ENCODE data around the gene MX2. TPM values are rescaled to one million over a fixed set of nuclear protein-coding genes. Genes with fewer than 3 reads are reported as not detected.
"Not testable (repeated sequence)": the region's sequence is repeated elsewhere in the genome, so short reads cannot be mapped to it uniquely, and the experiment has no call there.

Gene MX2
- total and polyA plus RNA-seq, 10 of the 15 experiments (the other 5 are each of a cell fraction or from before 2014, with no cell fraction given): 10.5 to 167 (median 46.1) TPM

DNA sequence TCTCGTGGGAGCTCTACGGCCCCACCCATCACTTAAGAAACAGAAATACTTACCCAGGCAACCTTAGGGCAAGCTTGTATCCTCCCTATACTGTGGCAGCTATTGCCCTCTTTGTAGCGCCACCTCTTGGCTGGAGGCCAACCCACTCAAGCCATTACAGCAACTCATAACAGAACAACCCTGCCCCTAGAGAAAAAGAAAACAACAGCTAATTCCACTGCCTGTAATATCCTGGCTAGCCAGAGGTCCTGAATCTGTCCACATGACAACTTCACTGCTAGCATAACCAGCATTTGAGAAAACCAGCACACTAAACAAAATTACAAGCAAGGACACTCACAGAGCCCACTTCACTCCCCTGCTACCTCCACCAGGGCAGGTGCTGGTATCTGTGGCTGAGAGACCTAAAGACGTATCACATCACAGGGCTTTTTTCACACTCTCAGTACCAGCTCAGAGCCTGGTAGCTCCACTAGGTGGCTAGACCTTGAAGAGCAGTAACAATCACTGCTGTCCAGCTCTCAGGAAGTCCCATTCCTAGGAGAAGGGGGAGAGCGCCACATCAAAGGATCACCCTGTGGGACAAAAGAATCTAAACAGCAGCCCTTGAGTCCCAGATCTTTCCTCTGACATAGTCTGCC is 49.7 kb downstream of the MX2 start (continued):
- TF ChIP-seq, protein P1, sequence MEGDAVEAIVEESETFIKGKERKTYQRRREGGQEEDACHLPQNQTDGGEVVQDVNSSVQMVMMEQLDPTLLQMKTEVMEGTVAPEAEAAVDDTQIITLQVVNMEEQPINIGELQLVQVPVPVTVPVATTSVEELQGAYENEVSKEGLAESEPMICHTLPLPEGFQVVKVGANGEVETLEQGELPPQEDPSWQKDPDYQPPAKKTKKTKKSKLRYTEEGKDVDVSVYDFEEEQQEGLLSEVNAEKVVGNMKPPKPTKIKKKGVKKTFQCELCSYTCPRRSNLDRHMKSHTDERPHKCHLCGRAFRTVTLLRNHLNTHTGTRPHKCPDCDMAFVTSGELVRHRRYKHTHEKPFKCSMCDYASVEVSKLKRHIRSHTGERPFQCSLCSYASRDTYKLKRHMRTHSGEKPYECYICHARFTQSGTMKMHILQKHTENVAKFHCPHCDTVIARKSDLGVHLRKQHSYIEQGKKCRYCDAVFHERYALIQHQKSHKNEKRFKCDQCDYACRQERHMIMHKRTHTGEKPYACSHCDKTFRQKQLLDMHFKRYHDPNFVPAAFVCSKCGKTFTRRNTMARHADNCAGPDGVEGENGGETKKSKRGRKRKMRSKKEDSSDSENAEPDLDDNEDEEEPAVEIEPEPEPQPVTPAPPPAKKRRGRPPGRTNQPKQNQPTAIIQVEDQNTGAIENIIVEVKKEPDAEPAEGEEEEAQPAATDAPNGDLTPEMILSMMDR (IDR thresholded peaks at IDR 0.05 in 2 of 3, conservative IDR thresholded peaks at IDR 0.05 in 1 of 3; ENCODE audit: control insufficient read depth in 2 of 3, extremely low read depth in 1 of 3, insufficient read depth in 1 of 3, low read depth in 3 of 3, low read length in 3 of 3): peak; percentile 14 to 34 (median 19); a peak in 3 of 6 replicates
- TF ChIP-seq SMC3 (IDR thresholded peaks at IDR 0.05; ENCODE audit: borderline replicate concordance, low read length) (0 out of 2 replicates have a peak, but pooled peaks have one; percentile 7), IKZF1 (conservative IDR thresholded peaks at IDR 0.05) (0 out of 2 replicates have a peak, but pooled peaks have one; percentile 18), POLR2AphosphoS5 (IDR thresholded peaks at IDR 0.05; ENCODE audit: low read length) (0 out of 2 replicates have a peak, but pooled peaks have one; percentile 19), MYC (IDR thresholded peaks at IDR 0.05; ENCODE audit: insufficient read depth, insufficient read length, insufficient replicate concordance, low read length, severe bottlenecking) (no peak), PAX5 (IDR thresholded peaks at IDR 0.05; ENCODE audit: borderline replicate concordance, low read depth, low read length) (0 out of 2 replicates have a peak, but pooled peaks have one; percentile 18), ZNF217 (IDR thresholded peaks at IDR 0.05) (no peak)
- TF ChIP-seq, protein P2, sequence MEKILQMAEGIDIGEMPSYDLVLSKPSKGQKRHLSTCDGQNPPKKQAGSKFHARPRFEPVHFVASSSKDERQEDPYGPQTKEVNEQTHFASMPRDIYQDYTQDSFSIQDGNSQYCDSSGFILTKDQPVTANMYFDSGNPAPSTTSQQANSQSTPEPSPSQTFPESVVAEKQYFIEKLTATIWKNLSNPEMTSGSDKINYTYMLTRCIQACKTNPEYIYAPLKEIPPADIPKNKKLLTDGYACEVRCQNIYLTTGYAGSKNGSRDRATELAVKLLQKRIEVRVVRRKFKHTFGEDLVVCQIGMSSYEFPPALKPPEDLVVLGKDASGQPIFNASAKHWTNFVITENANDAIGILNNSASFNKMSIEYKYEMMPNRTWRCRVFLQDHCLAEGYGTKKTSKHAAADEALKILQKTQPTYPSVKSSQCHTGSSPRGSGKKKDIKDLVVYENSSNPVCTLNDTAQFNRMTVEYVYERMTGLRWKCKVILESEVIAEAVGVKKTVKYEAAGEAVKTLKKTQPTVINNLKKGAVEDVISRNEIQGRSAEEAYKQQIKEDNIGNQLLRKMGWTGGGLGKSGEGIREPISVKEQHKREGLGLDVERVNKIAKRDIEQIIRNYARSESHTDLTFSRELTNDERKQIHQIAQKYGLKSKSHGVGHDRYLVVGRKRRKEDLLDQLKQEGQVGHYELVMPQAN (conservative IDR thresholded peaks at IDR 0.05): no peak
- TF ChIP-seq, protein P3, sequence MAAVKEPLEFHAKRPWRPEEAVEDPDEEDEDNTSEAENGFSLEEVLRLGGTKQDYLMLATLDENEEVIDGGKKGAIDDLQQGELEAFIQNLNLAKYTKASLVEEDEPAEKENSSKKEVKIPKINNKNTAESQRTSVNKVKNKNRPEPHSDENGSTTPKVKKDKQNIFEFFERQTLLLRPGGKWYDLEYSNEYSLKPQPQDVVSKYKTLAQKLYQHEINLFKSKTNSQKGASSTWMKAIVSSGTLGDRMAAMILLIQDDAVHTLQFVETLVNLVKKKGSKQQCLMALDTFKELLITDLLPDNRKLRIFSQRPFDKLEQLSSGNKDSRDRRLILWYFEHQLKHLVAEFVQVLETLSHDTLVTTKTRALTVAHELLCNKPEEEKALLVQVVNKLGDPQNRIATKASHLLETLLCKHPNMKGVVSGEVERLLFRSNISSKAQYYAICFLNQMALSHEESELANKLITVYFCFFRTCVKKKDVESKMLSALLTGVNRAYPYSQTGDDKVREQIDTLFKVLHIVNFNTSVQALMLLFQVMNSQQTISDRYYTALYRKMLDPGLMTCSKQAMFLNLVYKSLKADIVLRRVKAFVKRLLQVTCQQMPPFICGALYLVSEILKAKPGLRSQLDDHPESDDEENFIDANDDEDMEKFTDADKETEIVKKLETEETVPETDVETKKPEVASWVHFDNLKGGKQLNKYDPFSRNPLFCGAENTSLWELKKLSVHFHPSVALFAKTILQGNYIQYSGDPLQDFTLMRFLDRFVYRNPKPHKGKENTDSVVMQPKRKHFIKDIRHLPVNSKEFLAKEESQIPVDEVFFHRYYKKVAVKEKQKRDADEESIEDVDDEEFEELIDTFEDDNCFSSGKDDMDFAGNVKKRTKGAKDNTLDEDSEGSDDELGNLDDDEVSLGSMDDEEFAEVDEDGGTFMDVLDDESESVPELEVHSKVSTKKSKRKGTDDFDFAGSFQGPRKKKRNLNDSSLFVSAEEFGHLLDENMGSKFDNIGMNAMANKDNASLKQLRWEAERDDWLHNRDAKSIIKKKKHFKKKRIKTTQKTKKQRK (IDR thresholded peaks at IDR 0.05; ENCODE audit: low read depth, low read length): no peak

- BruUV-seq (replicated peaks); H3K9me3 ChIP-seq (replicated peaks; ENCODE audit: control insufficient read depth, insufficient read depth, low read length); H3K27me3 ChIP-seq (replicated peaks in 1 of 2; ENCODE audit: control insufficient read depth in 2 of 2, insufficient read depth in 2 of 2, low read length in 1 of 2); H3K4me3 ChIP-seq; DNase-seq (ENCODE audit: low read depth, low spot score); H3K36me3 ChIP-seq (ENCODE audit: control insufficient read depth in 2 of 2, insufficient read depth in 2 of 2, low read length in 1 of 2); H2AFZ ChIP-seq (ENCODE audit: control insufficient read depth, low read depth, low read length); ATAC-seq; FAIRE-seq; H3K9ac ChIP-seq (ENCODE audit: control insufficient read depth, insufficient read depth, low read length); H3K4me2 ChIP-seq (ENCODE audit: control insufficient read depth, insufficient read depth); H4K20me1 ChIP-seq (ENCODE audit: control insufficient read depth, insufficient read depth); H3K4me1 ChIP-seq (ENCODE audit: control insufficient read depth, insufficient read depth, low read length); in situ Hi-C loops (cut with MboI); intact Hi-C loops (cut with micrococcal nuclease; ENCODE audit: unreplicated experiment); H3K27ac ChIP-seq (ENCODE audit: control insufficient read depth, insufficient read depth); H3K79me2 ChIP-seq (ENCODE audit: control insufficient read depth, insufficient read depth, low read length): not testable (repeated sequence)
- ChIA-PET POLR2A (interaction anchor here (2.0 to 2.1 kb wide), 2 partner anchors 9 to 48 kb away, joined by 7 to 9 read pairs; partner anchors contain the start of gene MX1), CTCF (interaction anchor here (0.6 to 1.7 kb wide), 5 partner anchors 14 to 134 kb away, joined by 3 to 8 read pairs (median 4); no protein-coding TSS in a partner anchor), SMC1A (ENCODE audit: uncharacterized antibody, unreplicated experiment) (interaction anchor here (1.5 to 3.0 kb wide), 3 partner anchors 45 to 50 kb away, joined by 8 to 10 read pairs (median 8); no protein-coding TSS in a partner anchor), RAD21 (ENCODE audit: unreplicated experiment) (interaction anchor here (1.4 to 1.6 kb wide), 2 partner anchors 42 to 134 kb away, joined by 3 to 10 read pairs; no protein-coding TSS in a partner anchor)
- WGBS (ENCODE audit: insufficient coverage, insufficient replicate concordance, low lambda C conversion rate, missing lambda C conversion rate): 85% methylated on average over 2 of the region's 2 CpGs
Observed at GRCh38 chr21:41417505-41417904, 55.7 kb downstream of the MX2 start.

Measured in GM12878 (cell line).